GM23338 (cell line): Measurements from ENCODE around the gene UNC5A. TPM values are rescaled to one million over a fixed set of nuclear protein-coding genes. Genes with fewer than 3 reads are reported as not detected.

Source experiments
- ATAC-seq: fragments of 200-7000 bp; cut with Tn5 transposase; 3 replicates; pipeline ENCODE4 v1.9.1; 2020
- DNase-seq: peaks from one replicate; pipeline ENCODE4 v3.0.0-alpha.2; 2015; ENCODE audit warnings: low spot score
- H2AFZ ChIP-seq: fragments of 200-600 bp; sonication (generic); 2 replicates; pipeline ENCODE4 v1.8.0; 2016; ENCODE audit warnings: antibody characterized with exemption, mild to moderate bottlenecking, moderate library complexity
- H3F3A ChIP-seq: fragments of 200-600 bp; sonication (generic); replicated peaks from 2 replicates; pipeline ENCODE4 v1.8.0; 2017; ENCODE audit warnings: antibody characterized with exemption, mixed run types, low read depth
- H3K27ac ChIP-seq: fragments of 200-600 bp; sonication (generic); 2 replicates; pipeline ENCODE4 v1.6.1; 2016; ENCODE audit warnings: low read depth
- H3K27me3 ChIP-seq: fragments of 200-600 bp; sonication (generic); 2 replicates; pipeline ENCODE4 v1.8.0; 2016; ENCODE audit warnings: mild to moderate bottlenecking, mixed run types, moderate library complexity; ENCODE audit not compliant: insufficient read depth
- H3K36me3 ChIP-seq: fragments of 200-600 bp; sonication (generic); 2 replicates; pipeline ENCODE4 v1.8.0; 2016; ENCODE audit warnings: mild to moderate bottlenecking; ENCODE audit not compliant: insufficient read depth
- H3K4me1 ChIP-seq: fragments of 200-600 bp; sonication (generic); 2 replicates; pipeline ENCODE4 v1.8.0; 2016; ENCODE audit warnings: mild to moderate bottlenecking, moderate library complexity; ENCODE audit not compliant: insufficient read depth
- H3K4me2 ChIP-seq: fragments of 200-600 bp; sonication (generic); 2 replicates; pipeline ENCODE4 v1.7.1; 2017; ENCODE audit warnings: mixed run types
- H3K4me3 ChIP-seq: fragments of 200-600 bp; sonication (generic); 2 replicates; pipeline ENCODE4 v1.6.1; 2016; ENCODE audit warnings: mixed run types
- H3K79me2 ChIP-seq: fragments of 200-600 bp; sonication (generic); replicated peaks from 2 replicates; pipeline ENCODE4 v1.8.0; 2017; ENCODE audit warnings: mild to moderate bottlenecking; ENCODE audit not compliant: insufficient read depth
- H3K9me2 ChIP-seq: fragments of 200-600 bp; sonication (generic); 2 replicates; pipeline ENCODE4 v1.8.0; 2017; ENCODE audit not compliant: insufficient read depth
- H4K20me1 ChIP-seq: fragments of 200-600 bp; sonication (generic); replicated peaks from 2 replicates; pipeline ENCODE4 v1.8.0; 2017; ENCODE audit warnings: mild to moderate bottlenecking; ENCODE audit not compliant: insufficient read depth
- H3K27ac Mint-ChIP-seq: 2 replicates; pipeline ENCODE4 v1.8.0; 2020; ENCODE audit warnings: inconsistent platforms, mild to moderate bottlenecking, moderate library complexity, mixed read lengths
- H3K27me3 Mint-ChIP-seq: 3 replicates; pipeline ENCODE4 v1.8.0; 2022; ENCODE audit warnings: low read depth, mild to moderate bottlenecking, moderate library complexity, mixed read lengths, inconsistent platforms; ENCODE audit not compliant: insufficient read depth, poor library complexity
- H3K36me3 Mint-ChIP-seq: 3 replicates; pipeline ENCODE4 v1.8.0; 2021; ENCODE audit warnings: low read depth, mild to moderate bottlenecking, inconsistent platforms, moderate library complexity, mixed read lengths
- H3K4me1 Mint-ChIP-seq: 3 replicates; pipeline ENCODE4 v1.8.0; 2020; ENCODE audit warnings: mild to moderate bottlenecking, inconsistent platforms, mixed read lengths
- H3K4me3 Mint-ChIP-seq: 3 replicates; pipeline ENCODE4 v1.8.0; 2021; ENCODE audit warnings: moderate library complexity, mild to moderate bottlenecking, inconsistent platforms, mixed read lengths
- H3K9me3 Mint-ChIP-seq: 3 replicates; pipeline ENCODE4 v1.8.0; 2020; ENCODE audit warnings: moderate library complexity, mild to moderate bottlenecking, inconsistent platforms, mixed read lengths
- CREB1 ChIP-seq: fragments of 250-450 bp; sonication (Bioruptor Pico); IDR thresholded peaks from 2 replicates; pipeline ENCODE4 v1.5.0; 2020; ENCODE audit warnings: low read depth, mild to moderate bottlenecking, moderate library complexity
- EZH2 ChIP-seq: fragments of 200-600 bp; sonication (generic); IDR thresholded peaks from one replicate; pipeline ENCODE4 v1.8.0; 2017; ENCODE audit warnings: antibody characterized with exemption, mild to moderate bottlenecking, low read depth; ENCODE audit not compliant: unreplicated experiment
- JUNB ChIP-seq: IDR thresholded peaks from one replicate; pipeline ENCODE4 v1.6.1; 2016; ENCODE audit warnings: antibody characterized with exemption; ENCODE audit not compliant: unreplicated experiment
- NANOG ChIP-seq: IDR thresholded peaks from 2 replicates; pipeline ENCODE4 v1.6.1; 2016; ENCODE audit warnings: antibody characterized with exemption, borderline replicate concordance
- POLR2AphosphoS5 ChIP-seq: IDR thresholded peaks from 2 replicates; pipeline ENCODE4 v1.6.1; 2016; ENCODE audit warnings: antibody characterized with exemption, low read depth
- REST ChIP-seq: IDR thresholded peaks from one replicate; pipeline ENCODE4 v1.6.1; 2018; ENCODE audit warnings: antibody characterized with exemption; ENCODE audit not compliant: unreplicated experiment
- polyA plus RNA-seq: library from polyadenylated mRNA; unstranded; fragments of >200 nt; fragmentation: Nextera tagmentation; extraction: Ambion mirVana; gene quantifications from 2 replicates; pipeline ENCODE4 v1.2.1, GENCODE V29; 2016
- total RNA-seq: library from RNA; depleted of rRNA; stranded (reverse); fragments of >200 nt; shearing (Covaris generic); gene quantifications from 2 replicates; pipeline ENCODE4 v1.2.3, GENCODE V29; 2014
- TF ChIP-seq, protein P1 (sequence below): fragments of 250-450 bp; sonication (Bioruptor Pico); IDR thresholded peaks from 2 replicates; pipeline ENCODE4 v1.5.0; 2020; ENCODE audit warnings: mild to moderate bottlenecking, moderate library complexity
- TF ChIP-seq, protein P2 (sequence below), 2 experiments: fragments of 200-600 bp in 1 of 2; sonication (generic) in 1 of 2; conservative IDR thresholded peaks; 2 replicates each; pipeline versions ENCODE4 v1.5.1 to v1.6.1; 2016 to 2017; ENCODE audit warnings: antibody characterized with exemption in 2 of 2, low read depth in 2 of 2, mild to moderate bottlenecking in 2 of 2, moderate library complexity in 1 of 2
- TF ChIP-seq, protein P3 (sequence below): IDR thresholded peaks from 2 replicates; pipeline ENCODE4 v1.6.1; 2016; ENCODE audit warnings: antibody characterized with exemption

The UNC5A gene
- total and polyA plus RNA-seq, 2 experiments from 2014 or later = 0.92 to 3.9 TPM

- TF ChIP-seq, protein P1, sequence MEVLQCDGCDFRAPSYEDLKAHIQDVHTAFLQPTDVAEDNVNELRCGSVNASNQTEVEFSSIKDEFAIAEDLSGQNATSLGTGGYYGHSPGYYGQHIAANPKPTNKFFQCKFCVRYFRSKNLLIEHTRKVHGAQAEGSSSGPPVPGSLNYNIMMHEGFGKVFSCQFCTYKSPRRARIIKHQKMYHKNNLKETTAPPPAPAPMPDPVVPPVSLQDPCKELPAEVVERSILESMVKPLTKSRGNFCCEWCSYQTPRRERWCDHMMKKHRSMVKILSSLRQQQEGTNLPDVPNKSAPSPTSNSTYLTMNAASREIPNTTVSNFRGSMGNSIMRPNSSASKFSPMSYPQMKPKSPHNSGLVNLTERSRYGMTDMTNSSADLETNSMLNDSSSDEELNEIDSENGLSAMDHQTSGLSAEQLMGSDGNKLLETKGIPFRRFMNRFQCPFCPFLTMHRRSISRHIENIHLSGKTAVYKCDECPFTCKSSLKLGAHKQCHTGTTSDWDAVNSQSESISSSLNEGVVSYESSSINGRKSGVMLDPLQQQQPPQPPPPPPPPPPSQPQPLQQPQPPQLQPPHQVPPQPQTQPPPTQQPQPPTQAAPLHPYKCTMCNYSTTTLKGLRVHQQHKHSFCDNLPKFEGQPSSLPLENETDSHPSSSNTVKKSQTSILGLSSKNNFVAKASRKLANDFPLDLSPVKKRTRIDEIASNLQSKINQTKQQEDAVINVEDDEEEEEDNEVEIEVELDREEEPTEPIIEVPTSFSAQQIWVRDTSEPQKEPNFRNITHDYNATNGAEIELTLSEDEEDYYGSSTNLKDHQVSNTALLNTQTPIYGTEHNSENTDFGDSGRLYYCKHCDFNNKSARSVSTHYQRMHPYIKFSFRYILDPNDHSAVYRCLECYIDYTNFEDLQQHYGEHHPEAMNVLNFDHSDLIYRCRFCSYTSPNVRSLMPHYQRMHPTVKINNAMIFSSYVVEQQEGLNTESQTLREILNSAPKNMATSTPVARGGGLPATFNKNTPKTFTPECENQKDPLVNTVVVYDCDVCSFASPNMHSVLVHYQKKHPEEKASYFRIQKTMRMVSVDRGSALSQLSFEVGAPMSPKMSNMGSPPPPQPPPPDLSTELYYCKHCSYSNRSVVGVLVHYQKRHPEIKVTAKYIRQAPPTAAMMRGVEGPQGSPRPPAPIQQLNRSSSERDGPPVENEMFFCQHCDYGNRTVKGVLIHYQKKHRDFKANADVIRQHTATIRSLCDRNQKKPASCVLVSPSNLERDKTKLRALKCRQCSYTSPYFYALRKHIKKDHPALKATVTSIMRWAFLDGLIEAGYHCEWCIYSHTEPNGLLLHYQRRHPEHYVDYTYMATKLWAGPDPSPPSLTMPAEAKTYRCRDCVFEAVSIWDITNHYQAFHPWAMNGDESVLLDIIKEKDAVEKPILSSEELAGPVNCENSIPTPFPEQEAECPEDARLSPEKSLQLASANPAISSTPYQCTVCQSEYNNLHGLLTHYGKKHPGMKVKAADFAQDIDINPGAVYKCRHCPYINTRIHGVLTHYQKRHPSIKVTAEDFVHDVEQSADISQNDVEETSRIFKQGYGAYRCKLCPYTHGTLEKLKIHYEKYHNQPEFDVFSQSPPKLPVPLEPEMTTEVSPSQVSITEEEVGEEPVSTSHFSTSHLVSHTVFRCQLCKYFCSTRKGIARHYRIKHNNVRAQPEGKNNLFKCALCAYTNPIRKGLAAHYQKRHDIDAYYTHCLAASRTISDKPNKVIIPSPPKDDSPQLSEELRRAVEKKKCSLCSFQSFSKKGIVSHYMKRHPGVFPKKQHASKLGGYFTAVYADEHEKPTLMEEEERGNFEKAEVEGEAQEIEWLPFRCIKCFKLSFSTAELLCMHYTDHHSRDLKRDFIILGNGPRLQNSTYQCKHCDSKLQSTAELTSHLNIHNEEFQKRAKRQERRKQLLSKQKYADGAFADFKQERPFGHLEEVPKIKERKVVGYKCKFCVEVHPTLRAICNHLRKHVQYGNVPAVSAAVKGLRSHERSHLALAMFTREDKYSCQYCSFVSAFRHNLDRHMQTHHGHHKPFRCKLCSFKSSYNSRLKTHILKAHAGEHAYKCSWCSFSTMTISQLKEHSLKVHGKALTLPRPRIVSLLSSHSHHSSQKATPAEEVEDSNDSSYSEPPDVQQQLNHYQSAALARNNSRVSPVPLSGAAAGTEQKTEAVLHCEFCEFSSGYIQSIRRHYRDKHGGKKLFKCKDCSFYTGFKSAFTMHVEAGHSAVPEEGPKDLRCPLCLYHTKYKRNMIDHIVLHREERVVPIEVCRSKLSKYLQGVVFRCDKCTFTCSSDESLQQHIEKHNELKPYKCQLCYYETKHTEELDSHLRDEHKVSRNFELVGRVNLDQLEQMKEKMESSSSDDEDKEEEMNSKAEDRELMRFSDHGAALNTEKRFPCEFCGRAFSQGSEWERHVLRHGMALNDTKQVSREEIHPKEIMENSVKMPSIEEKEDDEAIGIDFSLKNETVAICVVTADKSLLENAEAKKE (CRISPR knock-in tag) = no peak
Measured at GRCh38 chr5:176780176-176781053, 29.9 kb upstream of the UNC5A start (continued).

- Histone ChIP-seq H3K4me2 (no peak overlapping the region), H3K4me3 (no peak overlapping the region), H3K4me1 (peaks cover 9% of the 10 kb centered on the region; the same call in 1 of the 2 replicates), H3K27me3 (no peaks in the 10 kb centered on the region), H3K79me2 (no peaks in the 10 kb centered on the region), H3K9me2 (no peaks in the 10 kb centered on the region), H3K36me3 (no peaks in the 10 kb centered on the region), H2AFZ (no peak overlapping the region), H4K20me1 (no peaks in the 10 kb centered on the region), H3F3A (no peaks in the 10 kb centered on the region), H3K27ac (no peak overlapping the region)
- Mint-ChIP-seq H3K9me3 (no peaks in the 10 kb centered on the region; the same call in 2 of the 3 replicates), H3K36me3 (no peaks in the 10 kb centered on the region), H3K4me3 (no peak overlapping the region), H3K27me3 (peaks cover 24% of the 10 kb centered on the region), H3K27ac (no peak overlapping the region), H3K4me1 (peaks cover 24% of the 10 kb centered on the region)
- DNase-seq = no peak
- no peak for ATAC-seq
- no peak for TF ChIP-seq POLR2AphosphoS5
- TF ChIP-seq, protein P2, sequence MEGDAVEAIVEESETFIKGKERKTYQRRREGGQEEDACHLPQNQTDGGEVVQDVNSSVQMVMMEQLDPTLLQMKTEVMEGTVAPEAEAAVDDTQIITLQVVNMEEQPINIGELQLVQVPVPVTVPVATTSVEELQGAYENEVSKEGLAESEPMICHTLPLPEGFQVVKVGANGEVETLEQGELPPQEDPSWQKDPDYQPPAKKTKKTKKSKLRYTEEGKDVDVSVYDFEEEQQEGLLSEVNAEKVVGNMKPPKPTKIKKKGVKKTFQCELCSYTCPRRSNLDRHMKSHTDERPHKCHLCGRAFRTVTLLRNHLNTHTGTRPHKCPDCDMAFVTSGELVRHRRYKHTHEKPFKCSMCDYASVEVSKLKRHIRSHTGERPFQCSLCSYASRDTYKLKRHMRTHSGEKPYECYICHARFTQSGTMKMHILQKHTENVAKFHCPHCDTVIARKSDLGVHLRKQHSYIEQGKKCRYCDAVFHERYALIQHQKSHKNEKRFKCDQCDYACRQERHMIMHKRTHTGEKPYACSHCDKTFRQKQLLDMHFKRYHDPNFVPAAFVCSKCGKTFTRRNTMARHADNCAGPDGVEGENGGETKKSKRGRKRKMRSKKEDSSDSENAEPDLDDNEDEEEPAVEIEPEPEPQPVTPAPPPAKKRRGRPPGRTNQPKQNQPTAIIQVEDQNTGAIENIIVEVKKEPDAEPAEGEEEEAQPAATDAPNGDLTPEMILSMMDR (conservative IDR thresholded peaks at IDR 0.05; ENCODE audit: low read depth in 2 of 2) = no peak
- TF ChIP-seq EZH2 = no peak
- no peak for TF ChIP-seq JUNB
- no peak for TF ChIP-seq NANOG
- no peak for TF ChIP-seq REST
- TF ChIP-seq, protein P3, sequence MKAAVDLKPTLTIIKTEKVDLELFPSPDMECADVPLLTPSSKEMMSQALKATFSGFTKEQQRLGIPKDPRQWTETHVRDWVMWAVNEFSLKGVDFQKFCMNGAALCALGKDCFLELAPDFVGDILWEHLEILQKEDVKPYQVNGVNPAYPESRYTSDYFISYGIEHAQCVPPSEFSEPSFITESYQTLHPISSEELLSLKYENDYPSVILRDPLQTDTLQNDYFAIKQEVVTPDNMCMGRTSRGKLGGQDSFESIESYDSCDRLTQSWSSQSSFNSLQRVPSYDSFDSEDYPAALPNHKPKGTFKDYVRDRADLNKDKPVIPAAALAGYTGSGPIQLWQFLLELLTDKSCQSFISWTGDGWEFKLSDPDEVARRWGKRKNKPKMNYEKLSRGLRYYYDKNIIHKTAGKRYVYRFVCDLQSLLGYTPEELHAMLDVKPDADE = no peak
- no peak for TF ChIP-seq CREB1
Measured at GRCh38 chr5:176781054-176781375, 29.3 kb upstream of the UNC5A start.
